GM12872 (cell line): ENCODE measurements around the gene FIGNL2.

Experiments
- CTCF ChIP-seq: IDR thresholded peaks from 3 replicates; pipeline ENCODE4 v1.5.1; 2011; ENCODE audit warnings: low read depth, mild to moderate bottlenecking, low read length, moderate library complexity; ENCODE audit not compliant: insufficient read depth

Gene FIGNL2

GRCh38 chr12:51836827-51837173 is 11.7 kb downstream of the FIGNL2 start:
- no peak for TF ChIP-seq CTCF

- no peak for TF ChIP-seq CTCF
These were observed 12.3 kb downstream of the FIGNL2 start for GRCh38 chr12:51836041-51836826.

- TF ChIP-seq CTCF: no peak
These were observed 14.1 kb downstream of the FIGNL2 start for GRCh38 chr12:51834411-51834810.

GRCh38 chr12:51833448-51834227 is 14.9 kb downstream of the FIGNL2 start:
- no peak for TF ChIP-seq CTCF

GRCh38 chr12:51832354-51833107 is 16.0 kb downstream of the FIGNL2 start:
- TF ChIP-seq CTCF: no peak

- no peak for TF ChIP-seq CTCF
These were observed 18.9 kb downstream of the FIGNL2 start for GRCh38 chr12:51829641-51830040.

- TF ChIP-seq CTCF: no peak
These were observed 19.5 kb downstream of the FIGNL2 start for GRCh38 chr12:51829011-51829481.
